Activated CD4-positive, CD25-positive, alpha-beta regulatory T cell treated with anti-CD3 and anti-CD28 coated beads, Interleukin-2, amount 50 U/mL, for 16 hours (primary cell): Measurements from ENCODE around the gene SENP1.

ENCODE experiments used
- DNase-seq: peaks from one replicate; pipeline ENCODE4 v3.0.0-alpha.2; 2020; ENCODE audit warnings: low read depth, low spot score

The SENP1 gene

GRCh38 chr12:48017921-48018617, 87.8 kb downstream of the SENP1 start:
- no peak for DNase-seq

- DNase-seq = no peak
Measured at GRCh38 chr12:48017496-48017895, 88.4 kb downstream of the SENP1 start.

GRCh38 chr12:48016373-48017020, 89.4 kb downstream of the SENP1 start:
- DNase-seq = no peak

- DNase-seq = no peak
Measured at GRCh38 chr12:48015954-48016353, 89.9 kb downstream of the SENP1 start.

- DNase-seq = no peak
Measured at GRCh38 chr12:48015129-48015528, 90.8 kb downstream of the SENP1 start.

GRCh38 chr12:48013287-48013686, 92.6 kb downstream of the SENP1 start:
- DNase-seq = no peak

GRCh38 chr12:48012070-48012469, 93.8 kb downstream of the SENP1 start:
- no peak for DNase-seq

GRCh38 chr12:48010366-48010970, 95.4 kb downstream of the SENP1 start:
- no peak for DNase-seq

GRCh38 chr12:48009471-48009870, 96.4 kb downstream of the SENP1 start:
- no peak for DNase-seq

- DNase-seq = no peak
Measured at GRCh38 chr12:48008950-48009349, 96.9 kb downstream of the SENP1 start.

- DNase-seq = no peak
Measured at GRCh38 chr12:48008349-48008748, 97.5 kb downstream of the SENP1 start.

- no peak for DNase-seq
Measured at GRCh38 chr12:48007206-48007605, 98.7 kb downstream of the SENP1 start.

GRCh38 chr12:48005750-48006021, 100.2 kb downstream of the SENP1 start:
- DNase-seq = no peak

GRCh38 chr12:48005001-48005749, 100.7 kb downstream of the SENP1 start:
- no peak for DNase-seq

GRCh38 chr12:48004053-48004941, 101.6 kb downstream of the SENP1 start, which contains the start of gene COL2A1:
COL2A1 (minus strand) TSS chr12:48004476; CDS start chr12:48004321, 155 bp downstream.
- no peak for DNase-seq

- no peak for DNase-seq
Measured at GRCh38 chr12:48003226-48004052, 102.4 kb downstream of the SENP1 start.

- DNase-seq = no peak
Measured at GRCh38 chr12:48002773-48003218, 103.1 kb downstream of the SENP1 start.

- DNase-seq = no peak
Measured at GRCh38 chr12:48002414-48002730, 103.5 kb downstream of the SENP1 start.

- DNase-seq = no peak
Measured at GRCh38 chr12:48001505-48002413, 104.1 kb downstream of the SENP1 start.
